Adrenal gland (tissue), 12 donors: ENCODE measurements around the gene IFI30. TPM values are rescaled to one million over a fixed set of nuclear protein-coding genes. Genes with fewer than 3 reads are reported as not detected.
A peak's percentile ranks its signal among the peaks of the same experiment; 100 is the strongest.

Experiments
- DNase-seq, 7 donors: peaks; one replicate each; pipeline ENCODE4 v3.0.0-alpha.2; 2019 to 2020
- H3K27ac ChIP-seq, 5 donors: fragments of 200-600 bp; sonication (generic) in 4 of 5; 1 replicate in 3 of 5; 2 replicates in 2 of 5; pipeline versions ENCODE4 v1.5.1 to v1.8.0; 2016 to 2020; ENCODE audit warnings: mild to moderate bottlenecking in 1 of 5
- H3K27me3 ChIP-seq: fragments of 200-600 bp; 2 replicates; pipeline ENCODE4 v1.8.0; 2021
- H3K36me3 ChIP-seq, 2 donors: fragments of 200-600 bp; replicated peaks in 1 of 2; 1 replicate in 1 of 2; 2 replicates in 1 of 2; pipeline versions ENCODE4 v1.5.1 to v1.8.0; 2018 to 2022
- H3K4me1 ChIP-seq, 2 donors: fragments of 200-600 bp; replicated peaks in 1 of 2; 1 replicate in 1 of 2; 2 replicates in 1 of 2; pipeline versions ENCODE4 v1.5.1 to v1.8.0; 2018 to 2021
- H3K4me3 ChIP-seq, 4 donors: fragments of 200-600 bp; sonication (generic) in 3 of 4; one replicate each; pipeline ENCODE4 v1.5.1; 2016 to 2018
- H3K9me3 ChIP-seq, 3 donors: fragments of 200-600 bp; sonication (generic) in 1 of 3; replicated peaks in 1 of 3; 1 replicate in 2 of 3; 2 replicates in 1 of 3; pipeline versions ENCODE4 v1.5.1 to v1.8.0; 2016 to 2021
- CTCF ChIP-seq, 6 experiments: fragments of 450-650 bp in 4 of 6; fragments of 200-600 bp in 2 of 6; sonication (generic) in 1 of 6; IDR thresholded peaks; 1 replicate in 5 of 6; 2 replicates in 1 of 6; pipeline versions ENCODE4 v1.5.1 to v1.8.0; 2016 to 2021; ENCODE audit warnings: antibody characterized with exemption in 6 of 6, mild to moderate bottlenecking in 2 of 6, moderate library complexity in 1 of 6
- POLR2A ChIP-seq, 2 donors: fragments of 450-650 bp; IDR thresholded peaks; one replicate each; pipeline ENCODE4 v1.6.1; 2017; ENCODE audit warnings: antibody characterized with exemption in 2 of 2, mild to moderate bottlenecking in 2 of 2, moderate library complexity in 1 of 2
- WGBS, 4 donors: extraction: QIAGEN DNeasy Blood & Tissue Kit in 2 of 4; methylation state at CpG; one replicate each; pipeline versions ENCODE4 v1.1.5 to v1.1.7; 2013 to 2017; 5-methylcytosine and 5-hydroxymethylcytosine counted together
- intact Hi-C, 2 donors: fragments of 100-400 bp; cut with DNase I; formaldehyde crosslinking; loops; one replicate each; pipeline versions ENCODE4 v1.14.1 to v1.15.0; 2022 to 2023
- polyA plus RNA-seq, 3 donors: library from polyadenylated mRNA; stranded (reverse); fragments of 200-250 nt in 2 of 3; fragments of 350-450 nt in 1 of 3; fragmentation: Illumina TruSeq in 1 of 3; extraction: RNeasy Lipid Tissue Mini Kit (QIAGEN cat#74804) in 1 of 3; gene quantifications; one replicate each; pipeline ENCODE4 v1.2.3, GENCODE V29; 2013 to 2014
- total RNA-seq, 9 donors: library from RNA; depleted of rRNA in 4 of 9; stranded (reverse); fragments of >200 nt in 4 of 9; fragments of 120-200 nt in 1 of 9; fragmentation: NEBNext Ultra II Directional in 1 of 9; extraction: Animal tissue kit (Norgen Biotek cat#: 25700) in 1 of 9; gene quantifications; one replicate each; pipeline versions ENCODE4 v1.1.0 to v1.2.4, GENCODE V29; 2013 to 2023
- donor health status: healthy with polysubstance abuse.
- donor health status: Bipolar disorder and iron deficiency.
- donor health status: DM: yes; HTN: yes; CAD: no.
- donor health status: DM: no; HTN: no; CAD: no.
- donor health status: DM: no; HTN: no; CAD: no.
- donor health status: DM: yes; HTN: yes; CAD: no.

IFI30 gene
- total and polyA plus RNA-seq, 12 donors, result 99.2 to 372 (median 164) TPM

- DNase-seq, result no peak
- H3K27ac ChIP-seq, result peak overlapping the region in 3 of 5 donors; percentile 7 to 88 (median 85)
- TF ChIP-seq POLR2A (IDR thresholded peaks at IDR 0.05) (no peak), CTCF (IDR thresholded peaks at IDR 0.05) (peak in 2 of 6 experiments; percentile 8 to 36)
Observed at GRCh38 chr19:18161636-18162002, 12.0 kb upstream of the IFI30 start.

GRCh38 chr19:18164072-18164471 is 9.5 kb upstream of the IFI30 start:
- DNase-seq, result no peak
- Histone ChIP-seq H3K4me1 (peaks cover 16 to 18% of the 10 kb centered on the region in 2 donors), H3K4me3 (no peak overlapping the region), H3K27ac (no peak overlapping the region), H3K9me3 (no peaks in the 10 kb centered on the region), H3K36me3 (peaks cover 0 to 73% of the 10 kb centered on the region in 2 donors), H3K27me3 (no peaks in the 10 kb centered on the region)
- intact Hi-C loops, result loop anchor here in 1 of 2 donors (5.0 kb wide), 1 partner anchor 47 kb away; no protein-coding TSS in a partner anchor
- no peak for TF ChIP-seq POLR2A (IDR thresholded peaks at IDR 0.05)
- WGBS, 4 donors, result 93 to 99% (median 97%) methylated on average over 7 of the region's 7 CpGs

More at GRCh38 chr19:18161636-18162002, 12.0 kb upstream of the IFI30 start:
- Histone ChIP-seq H3K36me3 (peaks cover 0 to 49% of the 10 kb centered on the region in 2 donors), H3K27me3 (no peaks in the 10 kb centered on the region), H3K9me3 (no peaks in the 10 kb centered on the region), H3K4me1 (peaks cover 32 to 35% of the 10 kb centered on the region in 2 donors), H3K4me3 (peak overlapping the region in 1 of 4 donors; percentile 38)
- intact Hi-C loops, result loop anchor here in 1 of 2 donors (5.0 kb wide), 1 partner anchor 44 kb away; no protein-coding TSS in a partner anchor
- WGBS, 4 donors, result 55 to 69% (median 58%) methylated on average over 15 to 19 of the region's 19 CpGs

DNA sequence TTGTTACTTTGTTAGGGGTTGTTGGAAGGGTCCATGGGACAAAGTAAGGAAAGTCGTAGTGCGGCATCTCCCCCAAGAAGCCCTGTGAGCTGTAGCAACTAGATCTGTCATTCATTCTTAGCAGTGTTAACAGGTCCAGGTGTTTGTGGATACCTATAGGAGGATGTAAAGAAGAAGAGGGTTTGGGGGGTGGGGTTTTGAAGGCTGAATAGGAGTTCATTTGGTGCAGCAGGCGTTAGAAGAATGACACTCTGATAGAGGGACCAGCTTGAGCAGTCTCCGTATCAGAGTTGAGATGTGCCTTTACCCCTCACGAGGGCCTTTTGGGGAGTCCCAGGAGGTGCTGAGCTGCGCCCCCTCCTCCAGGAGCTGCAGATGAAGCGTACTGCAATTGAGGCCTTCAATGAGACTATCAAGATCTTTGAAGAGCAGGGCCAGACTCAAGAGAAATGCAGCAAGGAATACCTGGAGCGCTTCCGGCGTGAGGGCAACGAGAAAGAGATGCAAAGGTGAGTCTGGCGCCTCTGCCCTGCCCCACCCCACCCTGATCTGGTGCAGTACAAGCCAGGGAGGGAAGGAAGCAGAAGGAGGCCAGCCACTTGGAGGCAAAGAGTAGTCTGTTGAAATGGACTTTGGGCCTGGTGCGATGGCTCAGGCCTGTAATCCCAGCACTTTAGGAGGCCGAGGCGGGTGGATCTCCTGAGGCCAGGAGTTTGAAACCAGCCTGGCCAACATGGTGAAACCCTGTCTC is 7.6 kb upstream of the IFI30 start:
- no peak for DNase-seq
- Histone ChIP-seq H3K9me3 (no peaks in the 10 kb centered on the region), H3K36me3 (peaks cover 0 to 82% of the 10 kb centered on the region in 2 donors), H3K4me1 (peaks cover 14 to 15% of the 10 kb centered on the region in 2 donors), H3K27ac (no peak overlapping the region), H3K4me3 (no peak overlapping the region), H3K27me3 (no peaks in the 10 kb centered on the region)
- intact Hi-C loops, result loop anchor here in 1 of 2 donors (5.0 kb wide), 1 partner anchor 54 kb away; no protein-coding TSS in a partner anchor
- 95 to 97% (median 96%) methylated on average over 15 of the region's 15 CpGs for WGBS, 4 donors
- TF ChIP-seq POLR2A (IDR thresholded peaks at IDR 0.05), result no peak

DNA sequence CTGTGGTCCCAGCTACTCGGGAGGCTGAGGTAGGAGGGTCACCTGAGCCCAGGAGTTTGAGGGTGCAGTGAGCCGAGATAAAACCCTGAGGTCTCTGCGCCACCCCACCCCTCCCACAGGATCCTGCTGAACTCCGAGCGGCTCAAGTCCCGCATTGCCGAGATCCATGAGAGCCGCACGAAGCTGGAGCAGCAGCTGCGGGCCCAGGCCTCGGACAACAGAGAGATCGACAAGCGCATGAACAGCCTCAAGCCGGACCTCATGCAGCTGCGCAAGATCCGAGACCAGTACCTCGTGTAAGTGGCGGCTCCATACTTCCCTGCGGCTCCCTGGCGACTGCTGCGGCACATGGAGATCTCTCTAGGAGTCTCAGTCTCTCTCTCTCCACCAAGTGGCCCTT is 6.6 kb upstream of the IFI30 start:
- no peak overlapping the region for H3K4me3 ChIP-seq
- H3K27me3 ChIP-seq, result no peaks in the 10 kb centered on the region
- 89 to 93% (median 93%) methylated on average over 7 to 21 of the region's 21 CpGs for WGBS, 4 donors
- DNase-seq, result no peak
- H3K27ac ChIP-seq, result no peak overlapping the region
- peaks cover 16 to 17% of the 10 kb centered on the region in 2 donors for H3K4me1 ChIP-seq
- intact Hi-C loops, result loop anchor here in 1 of 2 donors (5.0 kb wide), 1 partner anchor 55 kb away; no protein-coding TSS in a partner anchor
- peaks cover 0 to 77% of the 10 kb centered on the region in 2 donors for H3K36me3 ChIP-seq
- no peaks in the 10 kb centered on the region for H3K9me3 ChIP-seq
- TF ChIP-seq CTCF (IDR thresholded peaks at IDR 0.05), result no peak
- TF ChIP-seq POLR2A (IDR thresholded peaks at IDR 0.05), result no peak

GRCh38 chr19:18167975-18168645 is 5.5 kb upstream of the IFI30 start:
- peaks cover 0 to 68% of the 10 kb centered on the region in 2 donors for H3K36me3 ChIP-seq
- DNase-seq, result peak in 5 of 7 donors; percentile 45 to 65 (median 52)
- intact Hi-C loops, result loop anchor here in 1 of 2 donors (5.0 kb wide), 1 partner anchor 56 kb away; no protein-coding TSS in a partner anchor

More at GRCh38 chr19:18167975-18168645, 5.5 kb upstream of the IFI30 start:
- H3K27me3 ChIP-seq, result no peaks in the 10 kb centered on the region
- peaks cover 18% of the 10 kb centered on the region in 2 donors for H3K4me1 ChIP-seq
- H3K27ac ChIP-seq, result no peak overlapping the region
- peak; percentile 60 to 78 (median 74) for TF ChIP-seq CTCF (IDR thresholded peaks at IDR 0.05)
- TF ChIP-seq POLR2A (IDR thresholded peaks at IDR 0.05), result no peak
- WGBS, 4 donors, result 64 to 71% (median 66%) methylated on average over 11 to 14 of the region's 14 CpGs
- H3K9me3 ChIP-seq, result no peaks in the 10 kb centered on the region
- no peak overlapping the region for H3K4me3 ChIP-seq
